ENCODE data around the gene CEND1. TPM values are rescaled to one million over a fixed set of nuclear protein-coding genes. Genes with fewer than 3 reads are reported as not detected.

Gene CEND1
- total and polyA plus RNA-seq, 2 of the 4 experiments (the other 2 are of a cell fraction), result 0.90 to 4.0 TPM

GRCh38 chr11:839280-839623, 49.4 kb upstream of the CEND1 start:
- intact Hi-C loops (cut with micrococcal nuclease) (no loop called here), in situ Hi-C loops (cut with MboI; ENCODE audit: low sequenced_read_pairs) (no loop called here), dilution Hi-C loops (cut with HindIII; ENCODE audit: low sequenced_read_pairs, unreplicated experiment) (no loop called here)
- peaks cover 79% of the 10 kb centered on the region for H4K20me1 ChIP-seq (ENCODE audit: insufficient read depth, low read length)
- H4K5ac ChIP-seq (ENCODE audit: low read depth, low read length), result no peak overlapping the region
- no peaks in the 10 kb centered on the region for H3K27me3 ChIP-seq (ENCODE audit: control insufficient read depth, insufficient read depth, low read length)
- H3K23ac ChIP-seq (ENCODE audit: low read depth, low read length), result no peak overlapping the region
- no peak overlapping the region for H2BK20ac ChIP-seq (ENCODE audit: low read depth, low read length)
- peaks cover 26% of the 10 kb centered on the region for H3K4me1 ChIP-seq (ENCODE audit: control insufficient read depth, insufficient read depth, low read length)
- peaks cover 14 to 69% of the 10 kb centered on the region in 2 experiments; a peak in 3 of 4 replicates for H3K79me1 ChIP-seq (ENCODE audit: low read depth in 1 of 2, low read length in 2 of 2)
- no peak overlapping the region for H2BK15ac ChIP-seq (ENCODE audit: low read depth, low read length)
- H4K8ac ChIP-seq (ENCODE audit: low read depth in 2 of 2, low read length in 2 of 2), result no peak overlapping the region
- H3K56ac ChIP-seq (ENCODE audit: extremely low read depth, insufficient read depth, low read length), result no peak overlapping the region
- peaks cover 52% of the 10 kb centered on the region for H3K36me3 ChIP-seq (ENCODE audit: control insufficient read depth, insufficient read depth, low read length)
- H3K4me3 ChIP-seq (ENCODE audit: insufficient read depth, low read depth, low read length), result no peak overlapping the region
- DNase-seq (no peak), ATAC-seq (ENCODE audit: low read depth) (no peak)
- POLR2A ChIA-PET (ENCODE audit: unreplicated experiment), result interaction anchor here (1.8 kb wide), 1 partner anchor 20 kb away, joined by 5 read pairs; the partner anchor contains the start of gene PNPLA2
- no peak overlapping the region for H3K4me2 ChIP-seq (ENCODE audit: low read depth, low read length)
- no peak overlapping the region for H2AK9ac ChIP-seq (replicated peaks; ENCODE audit: low read depth, low read length, poor library complexity)
- H4K91ac ChIP-seq (ENCODE audit: insufficient read depth, low read depth, low read length), result no peak overlapping the region
- TF ChIP-seq BHLHE40 (IDR thresholded peaks at IDR 0.05; ENCODE audit: low read depth, low read length) (no peak), SMC3 (IDR thresholded peaks at IDR 0.05; ENCODE audit: low read depth, low read length) (no peak), ELK1 (IDR thresholded peaks at IDR 0.05; ENCODE audit: borderline replicate concordance, low read depth, low read length) (no peak), RCOR1 (IDR thresholded peaks at IDR 0.05; ENCODE audit: insufficient replicate concordance, low read length) (no peak), CHD1 (IDR thresholded peaks at IDR 0.05; ENCODE audit: low read depth, low read length) (no peak), POLR2A (IDR thresholded peaks at IDR 0.05; ENCODE audit: low read depth, low read length) (no peak), NFE2L2 (IDR thresholded peaks at IDR 0.05; ENCODE audit: low read depth, low read length) (no peak), FOS (IDR thresholded peaks at IDR 0.05; ENCODE audit: low read depth, low read length) (no peak), CEBPB (IDR thresholded peaks at IDR 0.05; ENCODE audit: low read depth, low read length) (no peak), MAFK (IDR thresholded peaks at IDR 0.05; ENCODE audit: low read depth, low read length) (no peak), RAD21 (IDR thresholded peaks at IDR 0.05; ENCODE audit: low read length) (no peak), MAZ (IDR thresholded peaks at IDR 0.05; ENCODE audit: borderline replicate concordance, low read depth, low read length) (no peak)
- TF ChIP-seq, protein P1, sequence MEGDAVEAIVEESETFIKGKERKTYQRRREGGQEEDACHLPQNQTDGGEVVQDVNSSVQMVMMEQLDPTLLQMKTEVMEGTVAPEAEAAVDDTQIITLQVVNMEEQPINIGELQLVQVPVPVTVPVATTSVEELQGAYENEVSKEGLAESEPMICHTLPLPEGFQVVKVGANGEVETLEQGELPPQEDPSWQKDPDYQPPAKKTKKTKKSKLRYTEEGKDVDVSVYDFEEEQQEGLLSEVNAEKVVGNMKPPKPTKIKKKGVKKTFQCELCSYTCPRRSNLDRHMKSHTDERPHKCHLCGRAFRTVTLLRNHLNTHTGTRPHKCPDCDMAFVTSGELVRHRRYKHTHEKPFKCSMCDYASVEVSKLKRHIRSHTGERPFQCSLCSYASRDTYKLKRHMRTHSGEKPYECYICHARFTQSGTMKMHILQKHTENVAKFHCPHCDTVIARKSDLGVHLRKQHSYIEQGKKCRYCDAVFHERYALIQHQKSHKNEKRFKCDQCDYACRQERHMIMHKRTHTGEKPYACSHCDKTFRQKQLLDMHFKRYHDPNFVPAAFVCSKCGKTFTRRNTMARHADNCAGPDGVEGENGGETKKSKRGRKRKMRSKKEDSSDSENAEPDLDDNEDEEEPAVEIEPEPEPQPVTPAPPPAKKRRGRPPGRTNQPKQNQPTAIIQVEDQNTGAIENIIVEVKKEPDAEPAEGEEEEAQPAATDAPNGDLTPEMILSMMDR (conservative IDR thresholded peaks at IDR 0.05; ENCODE audit: low read depth, low read length), result no peak
- TF ChIP-seq, protein P2, sequence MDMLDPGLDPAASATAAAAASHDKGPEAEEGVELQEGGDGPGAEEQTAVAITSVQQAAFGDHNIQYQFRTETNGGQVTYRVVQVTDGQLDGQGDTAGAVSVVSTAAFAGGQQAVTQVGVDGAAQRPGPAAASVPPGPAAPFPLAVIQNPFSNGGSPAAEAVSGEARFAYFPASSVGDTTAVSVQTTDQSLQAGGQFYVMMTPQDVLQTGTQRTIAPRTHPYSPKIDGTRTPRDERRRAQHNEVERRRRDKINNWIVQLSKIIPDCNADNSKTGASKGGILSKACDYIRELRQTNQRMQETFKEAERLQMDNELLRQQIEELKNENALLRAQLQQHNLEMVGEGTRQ (IDR thresholded peaks at IDR 0.05; ENCODE audit: low read depth, low read length), result no peak
- H3K18ac ChIP-seq (ENCODE audit: low read depth, low read length), result no peak overlapping the region
- WGBS, 2 experiments (ENCODE audit: extremely low coverage in 2 of 2, insufficient read length in 1 of 2), result no CpG with 5 or more reads among the region's 5 CpGs
- CTCF ChIA-PET, result interaction anchor here (1.0 kb wide), 1 partner anchor 9 kb away, joined by 3 read pairs; no protein-coding TSS in a partner anchor
- H3K14ac ChIP-seq (replicated peaks; ENCODE audit: low read depth, low read length), result no peak overlapping the region
- no TSS peak for BruUV-seq (replicated peaks)
- H2AFZ ChIP-seq (replicated peaks; ENCODE audit: low read length, poor library complexity), result no peak overlapping the region
- no peak overlapping the region for H2AK5ac ChIP-seq (ENCODE audit: low read depth, low read length)
- no peak overlapping the region for H3K27ac ChIP-seq (ENCODE audit: insufficient read depth, low read length)
- no peak overlapping the region for H3K9ac ChIP-seq (ENCODE audit: low read depth, low read length)
- no peak overlapping the region for H3K4ac ChIP-seq (ENCODE audit: low read depth, low read length)
- H2BK5ac ChIP-seq (ENCODE audit: low read depth, low read length, poor library complexity, severe bottlenecking), result no peak overlapping the region
- H3K9me1 ChIP-seq (ENCODE audit: insufficient read depth, low read length), result peaks cover 23% of the 10 kb centered on the region
- H2BK120ac ChIP-seq (ENCODE audit: low read depth, low read length), result no peak overlapping the region
- no peaks in the 10 kb centered on the region for H3K9me3 ChIP-seq (ENCODE audit: control insufficient read depth, insufficient read depth, low read length)

Measured in IMR-90 (cell line).